ENCODE results near the gene CLSTN2.
A peak's percentile ranks its signal among the peaks of the same experiment; 100 is the strongest.

The CLSTN2 gene

DNA sequence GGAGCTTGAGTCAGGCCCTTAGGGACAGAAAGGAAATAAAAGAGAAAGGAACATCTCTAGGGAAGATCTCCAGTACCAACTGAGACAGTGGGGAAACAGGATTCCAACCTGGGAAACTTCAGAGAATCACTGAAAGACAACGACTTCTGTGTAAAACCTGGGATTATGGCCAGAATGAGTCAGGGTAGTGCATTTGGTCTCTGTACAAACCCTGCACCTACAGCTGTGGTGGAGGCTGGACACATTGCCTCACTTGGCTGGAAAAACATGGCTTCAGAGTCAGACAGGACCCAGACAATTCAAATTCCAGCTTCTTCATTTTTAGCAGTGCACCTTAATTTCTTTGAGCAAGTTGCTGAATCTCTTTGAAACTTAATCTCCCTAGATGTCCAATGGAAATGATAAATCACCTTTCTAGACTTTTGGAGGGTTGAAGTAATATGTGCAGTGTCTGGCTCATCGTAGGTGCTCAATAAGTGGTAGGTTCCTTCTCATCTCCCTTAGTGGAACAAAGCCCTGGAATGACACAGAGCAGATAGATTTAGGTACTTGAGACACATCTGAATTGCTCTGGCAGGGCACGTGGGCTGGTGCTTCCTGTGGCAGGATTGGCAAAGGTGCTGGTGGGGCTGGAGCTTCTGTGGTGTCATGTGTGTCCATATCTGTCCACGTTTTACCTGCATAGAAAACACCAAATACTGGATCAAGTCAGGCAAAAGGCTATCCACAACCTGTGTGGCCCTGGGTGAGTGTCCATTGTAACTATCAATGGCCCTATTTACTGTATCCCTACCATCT lies 6.1 kb upstream of the CLSTN2 start:
- no peak overlapping the region for H3K4me2 ChIP-seq (ENCODE audit: low read length)
- no peaks in the 10 kb centered on the region for H3K9me3 ChIP-seq (replicated peaks; ENCODE audit: low read length)
- no peak overlapping the region for H3K4me3 ChIP-seq (ENCODE audit: low read length)
- no peaks in the 10 kb centered on the region for H3K36me3 ChIP-seq (ENCODE audit: insufficient read depth, low read length)
- H3K4me1 ChIP-seq (ENCODE audit: control insufficient read depth, insufficient read depth, low read length), result no peaks in the 10 kb centered on the region
- H3K27me3 ChIP-seq (ENCODE audit: control insufficient read depth, insufficient read depth, low read length), result peaks cover 24% of the 10 kb centered on the region
- H3K9ac ChIP-seq (ENCODE audit: low read depth, low read length), result no peak overlapping the region

DNA sequence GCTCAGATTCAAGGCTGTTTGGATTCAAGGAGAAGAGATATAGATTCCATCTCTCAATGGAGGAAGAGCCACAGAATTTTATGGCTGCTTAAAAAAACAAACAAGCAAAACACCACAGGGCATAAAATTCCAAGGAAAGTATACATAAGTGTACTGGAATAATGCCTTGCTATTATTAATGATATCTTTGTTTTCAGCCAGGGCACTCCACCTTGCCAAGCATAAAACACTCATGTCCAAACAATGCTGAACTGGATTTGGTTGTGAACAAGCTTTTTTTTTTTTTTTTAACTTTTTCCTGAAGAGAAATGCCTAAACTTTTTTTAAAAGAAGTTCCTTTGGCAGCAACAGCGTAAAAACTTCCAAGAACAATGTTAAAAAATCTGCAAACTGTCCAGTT lies 4.8 kb upstream of the CLSTN2 start:
- Histone ChIP-seq H3K36me3 (ENCODE audit: insufficient read depth, low read length) (no peaks in the 10 kb centered on the region), H3K27me3 (ENCODE audit: control insufficient read depth, insufficient read depth, low read length) (peaks cover 35% of the 10 kb centered on the region), H3K4me2 (ENCODE audit: low read length) (no peak overlapping the region)

DNA sequence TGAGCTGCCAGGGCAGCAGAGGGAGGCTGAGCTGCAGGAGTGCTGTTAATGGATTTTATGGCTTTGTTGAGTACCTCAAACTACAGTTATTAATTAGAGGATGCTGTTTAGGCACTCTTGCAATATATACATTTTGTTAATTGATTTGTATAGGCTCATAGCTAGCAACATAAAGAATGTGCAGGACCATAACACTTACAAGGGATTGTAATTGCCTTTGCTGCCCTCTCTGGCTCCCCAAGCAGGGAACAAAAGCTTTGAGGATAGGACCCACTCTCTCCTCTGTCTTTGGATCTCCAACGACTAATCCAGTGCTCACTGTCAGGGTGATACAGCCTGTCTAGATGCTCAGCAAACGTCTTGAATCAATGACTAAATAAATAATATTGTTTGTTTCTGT lies 1.2 kb upstream of the CLSTN2 start:
- no peak overlapping the region for H3K4me3 ChIP-seq (ENCODE audit: low read length)
- H3K4me2 ChIP-seq (ENCODE audit: low read length), result no peak overlapping the region
- H3K9me3 ChIP-seq (replicated peaks; ENCODE audit: low read length), result no peaks in the 10 kb centered on the region
- H3K36me3 ChIP-seq (ENCODE audit: insufficient read depth, low read length), result no peaks in the 10 kb centered on the region
- peaks cover 6% of the 10 kb centered on the region for H3K4me1 ChIP-seq (ENCODE audit: control insufficient read depth, insufficient read depth, low read length)
- H3K9ac ChIP-seq (ENCODE audit: low read depth, low read length), result no peak overlapping the region
- peaks cover 51% of the 10 kb centered on the region for H3K27me3 ChIP-seq (ENCODE audit: control insufficient read depth, insufficient read depth, low read length)

More for the DNA sequence above, 4.8 kb upstream of the CLSTN2 start:
- no peak overlapping the region for H3K9ac ChIP-seq (ENCODE audit: low read depth, low read length)
- no peaks in the 10 kb centered on the region for H3K9me3 ChIP-seq (replicated peaks; ENCODE audit: low read length)
- no peak overlapping the region for H3K4me3 ChIP-seq (ENCODE audit: low read length)
- no peaks in the 10 kb centered on the region for H3K4me1 ChIP-seq (ENCODE audit: control insufficient read depth, insufficient read depth, low read length)

DNA sequence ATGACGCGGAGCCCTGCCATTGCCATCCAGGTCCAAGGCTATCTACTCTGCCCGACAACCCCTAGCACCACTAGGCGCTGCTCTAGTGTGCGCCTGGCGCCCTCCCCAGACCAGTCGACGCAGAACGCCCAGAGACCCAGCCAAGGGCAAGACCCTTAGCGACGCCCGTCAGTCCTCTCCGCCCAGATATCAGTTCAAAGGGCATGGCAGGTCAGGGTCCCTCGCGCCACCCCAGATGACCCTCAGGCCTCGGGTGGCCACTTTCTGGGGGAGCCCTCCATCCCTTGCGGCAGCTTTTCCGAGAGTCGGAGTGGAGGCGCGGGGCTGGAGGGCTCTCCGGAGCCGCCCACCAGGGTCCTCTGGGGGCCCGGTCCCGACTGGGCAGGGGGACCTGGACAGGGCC lies 371 bp upstream of the CLSTN2 start:
- no peaks in the 10 kb centered on the region for H3K36me3 ChIP-seq (ENCODE audit: insufficient read depth, low read length)
- no peaks in the 10 kb centered on the region for H3K9me3 ChIP-seq (replicated peaks; ENCODE audit: low read length)
- H3K27me3 ChIP-seq (ENCODE audit: control insufficient read depth, insufficient read depth, low read length), result peaks cover 52% of the 10 kb centered on the region
- no peak overlapping the region for H3K9ac ChIP-seq (ENCODE audit: low read depth, low read length)
- H3K4me3 ChIP-seq (ENCODE audit: low read length), result peak overlapping the region; percentile 68
- H3K4me1 ChIP-seq (ENCODE audit: control insufficient read depth, insufficient read depth, low read length), result peaks cover 6% of the 10 kb centered on the region
- peak overlapping the region; percentile 88 for H3K4me2 ChIP-seq (ENCODE audit: low read length)

DNA sequence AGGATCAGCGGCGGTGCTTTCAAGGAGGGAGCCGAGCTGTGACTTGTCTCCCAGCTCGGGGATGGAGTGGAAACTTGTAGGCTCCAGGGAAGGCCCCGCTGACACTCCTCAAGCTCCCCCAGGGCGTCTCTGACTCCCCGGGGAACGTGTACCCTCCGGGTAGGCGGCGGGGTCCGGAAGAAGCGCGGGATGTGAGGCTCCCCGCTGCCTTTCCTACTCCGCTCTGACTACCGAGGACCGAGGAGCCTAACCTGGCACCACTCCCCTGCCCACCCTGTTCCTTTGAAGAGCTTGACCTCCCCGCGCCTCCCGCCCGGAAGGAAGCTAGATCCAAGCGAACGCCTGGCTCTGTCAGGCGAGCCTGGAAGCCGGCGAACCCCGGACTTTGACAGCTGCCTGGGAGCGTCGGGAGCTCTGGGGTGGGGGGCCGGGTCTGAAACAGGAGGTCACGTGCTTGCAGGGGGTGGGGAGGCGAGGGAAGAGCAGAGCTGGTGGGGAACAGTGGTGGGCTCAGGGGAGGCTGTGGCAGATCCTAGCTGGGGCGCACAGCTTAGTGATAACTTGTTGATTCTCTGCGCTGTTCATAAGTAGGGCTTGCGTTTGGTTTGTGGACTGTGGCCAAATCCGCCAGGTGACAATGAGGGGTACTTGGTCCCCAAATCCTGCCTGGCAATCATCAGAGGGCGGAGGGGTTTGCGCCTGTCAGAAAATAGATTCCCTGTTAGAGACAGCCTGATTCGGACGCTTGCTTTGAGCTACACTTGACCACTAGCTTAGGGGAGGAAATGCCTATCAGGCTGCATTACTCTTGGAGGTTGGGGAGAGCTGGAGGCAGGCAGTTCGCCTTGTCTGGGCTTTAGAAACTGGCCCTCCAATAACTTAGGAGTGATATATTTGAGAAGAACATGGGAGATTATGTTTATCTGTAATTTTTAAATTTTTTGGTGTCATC lies 1.2 kb downstream of the CLSTN2 start:
- Histone ChIP-seq H3K4me2 (ENCODE audit: low read length) (peak overlapping the region; percentile 88), H3K4me1 (ENCODE audit: control insufficient read depth, insufficient read depth, low read length) (peaks cover 6% of the 10 kb centered on the region), H3K9me3 (replicated peaks; ENCODE audit: low read length) (no peaks in the 10 kb centered on the region), H3K36me3 (ENCODE audit: insufficient read depth, low read length) (no peaks in the 10 kb centered on the region), H3K27me3 (ENCODE audit: control insufficient read depth, insufficient read depth, low read length) (peaks cover 53% of the 10 kb centered on the region), H3K9ac (ENCODE audit: low read depth, low read length) (no peak overlapping the region), H3K4me3 (ENCODE audit: low read length) (peak overlapping the region; percentile 68)

DNA sequence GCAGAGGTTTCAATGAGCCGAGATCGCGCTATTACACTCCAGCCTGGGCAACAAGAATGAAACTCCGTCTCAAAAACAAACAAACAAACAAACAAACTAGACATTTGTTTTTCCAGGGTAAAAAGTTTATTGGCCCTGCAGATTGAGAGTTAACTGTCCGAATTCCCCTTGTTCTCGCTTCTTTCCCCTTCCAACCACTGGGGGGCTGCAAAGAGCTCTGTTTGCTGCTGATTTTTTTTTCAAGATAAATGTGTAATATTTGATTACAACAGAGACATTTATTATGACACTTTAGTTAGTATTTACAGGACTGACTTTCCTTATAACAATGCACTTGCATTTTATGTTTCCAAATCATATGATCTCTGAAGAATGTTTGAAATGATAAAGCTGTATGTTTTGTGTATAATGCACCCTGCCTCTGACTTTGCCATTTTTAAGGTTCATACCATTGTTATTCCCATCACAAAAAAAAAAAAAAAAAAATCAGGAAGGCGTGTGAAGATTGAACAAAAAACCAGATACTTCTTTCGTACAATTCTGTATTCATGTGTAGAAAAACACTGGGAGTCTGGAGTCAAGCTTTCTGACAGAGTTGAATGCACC lies 2.8 kb downstream of the CLSTN2 start:
- Histone ChIP-seq H3K4me2 (ENCODE audit: low read length) (no peak overlapping the region), H3K9ac (ENCODE audit: low read depth, low read length) (no peak overlapping the region), H3K36me3 (ENCODE audit: insufficient read depth, low read length) (no peaks in the 10 kb centered on the region), H3K4me3 (ENCODE audit: low read length) (no peak overlapping the region), H3K4me1 (ENCODE audit: control insufficient read depth, insufficient read depth, low read length) (peaks cover 6% of the 10 kb centered on the region), H3K9me3 (replicated peaks; ENCODE audit: low read length) (no peaks in the 10 kb centered on the region), H3K27me3 (ENCODE audit: control insufficient read depth, insufficient read depth, low read length) (peaks cover 45% of the 10 kb centered on the region)

DNA sequence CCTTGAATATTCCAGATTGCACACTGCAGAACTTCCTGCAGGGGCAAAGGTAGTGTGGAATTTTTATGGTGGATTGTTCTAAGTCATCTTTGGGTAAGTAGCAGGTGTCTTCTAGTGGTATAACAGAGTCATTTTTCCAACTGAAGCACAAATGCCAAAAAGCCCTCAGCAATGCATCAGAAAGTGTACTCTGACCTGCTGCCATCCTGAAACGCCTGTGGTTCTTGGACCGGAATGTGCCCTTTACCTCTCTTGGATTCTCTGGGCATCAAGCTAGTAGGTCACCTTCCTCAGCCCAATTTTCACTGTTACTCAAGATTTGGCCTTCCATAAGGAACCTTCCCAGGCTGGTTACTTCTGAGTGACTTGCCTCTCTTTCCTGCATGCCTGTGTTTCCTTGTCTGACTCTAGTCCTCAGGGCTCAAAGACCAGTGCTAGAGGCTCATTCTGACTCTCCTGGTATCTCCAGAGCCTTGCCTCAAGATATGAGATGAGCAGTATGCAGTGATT lies 4.8 kb downstream of the CLSTN2 start:
- no peaks in the 10 kb centered on the region for H3K36me3 ChIP-seq (ENCODE audit: insufficient read depth, low read length)
- H3K27me3 ChIP-seq (ENCODE audit: control insufficient read depth, insufficient read depth, low read length), result peaks cover 28% of the 10 kb centered on the region
- H3K9ac ChIP-seq (ENCODE audit: low read depth, low read length), result no peak overlapping the region

DNA sequence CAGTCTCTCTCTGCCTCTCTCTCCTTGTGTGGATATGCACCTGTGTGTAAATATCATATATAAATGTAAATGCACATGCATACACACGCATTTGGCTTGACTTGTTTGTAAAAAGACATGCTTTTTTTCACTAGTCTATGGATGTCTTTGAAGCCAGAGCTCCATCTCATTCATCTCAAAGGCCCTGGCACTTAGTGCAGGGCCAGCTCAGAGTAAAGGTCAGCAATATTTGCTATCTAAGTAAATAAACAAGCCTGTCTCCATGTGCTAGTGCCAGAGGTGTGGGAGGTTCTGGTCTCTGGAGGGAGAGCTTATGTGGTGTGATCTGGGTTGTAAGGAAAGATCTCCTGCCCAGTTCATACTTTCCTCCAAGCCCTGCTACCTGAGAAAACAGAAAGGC lies 5.6 kb downstream of the CLSTN2 start:
- H3K4me2 ChIP-seq (ENCODE audit: low read length), result no peak overlapping the region
- H3K4me3 ChIP-seq (ENCODE audit: low read length), result no peak overlapping the region
- H3K36me3 ChIP-seq (ENCODE audit: insufficient read depth, low read length), result no peaks in the 10 kb centered on the region
- peaks cover 4% of the 10 kb centered on the region for H3K4me1 ChIP-seq (ENCODE audit: control insufficient read depth, insufficient read depth, low read length)
- H3K9me3 ChIP-seq (replicated peaks; ENCODE audit: low read length), result no peaks in the 10 kb centered on the region
- H3K9ac ChIP-seq (ENCODE audit: low read depth, low read length), result no peak overlapping the region
- H3K27me3 ChIP-seq (ENCODE audit: control insufficient read depth, insufficient read depth, low read length), result peaks cover 21% of the 10 kb centered on the region

More for the DNA sequence above, 4.8 kb downstream of the CLSTN2 start:
- Histone ChIP-seq H3K9me3 (replicated peaks; ENCODE audit: low read length) (no peaks in the 10 kb centered on the region), H3K4me3 (ENCODE audit: low read length) (no peak overlapping the region), H3K4me1 (ENCODE audit: control insufficient read depth, insufficient read depth, low read length) (peaks cover 6% of the 10 kb centered on the region), H3K4me2 (ENCODE audit: low read length) (no peak overlapping the region)

DNA sequence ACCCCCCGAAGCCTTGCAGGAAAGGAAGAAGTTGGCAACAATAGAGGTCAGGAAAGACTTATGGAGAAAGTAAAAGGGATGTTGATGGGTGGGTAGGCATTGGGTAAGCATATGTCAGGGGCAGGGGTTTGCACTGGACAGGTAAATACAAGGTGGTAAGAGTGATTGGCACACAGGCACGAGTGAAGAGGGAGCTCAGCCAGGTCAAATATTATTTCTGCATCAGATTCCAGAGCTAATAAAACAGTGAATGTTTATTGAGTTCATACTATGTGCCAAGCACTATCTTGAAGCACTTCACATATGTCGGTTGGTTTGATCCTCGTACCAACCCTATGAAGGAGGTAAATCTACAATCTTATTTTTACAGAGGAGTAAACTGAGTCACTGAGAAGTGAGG lies 6.6 kb downstream of the CLSTN2 start:
- no peak overlapping the region for H3K4me2 ChIP-seq (ENCODE audit: low read length)
- peaks cover 12% of the 10 kb centered on the region for H3K27me3 ChIP-seq (ENCODE audit: control insufficient read depth, insufficient read depth, low read length)
- no peaks in the 10 kb centered on the region for H3K36me3 ChIP-seq (ENCODE audit: insufficient read depth, low read length)
- H3K4me3 ChIP-seq (ENCODE audit: low read length), result no peak overlapping the region
- no peak overlapping the region for H3K9ac ChIP-seq (ENCODE audit: low read depth, low read length)
- H3K9me3 ChIP-seq (replicated peaks; ENCODE audit: low read length), result no peaks in the 10 kb centered on the region
- H3K4me1 ChIP-seq (ENCODE audit: control insufficient read depth, insufficient read depth, low read length), result no peaks in the 10 kb centered on the region

DNA sequence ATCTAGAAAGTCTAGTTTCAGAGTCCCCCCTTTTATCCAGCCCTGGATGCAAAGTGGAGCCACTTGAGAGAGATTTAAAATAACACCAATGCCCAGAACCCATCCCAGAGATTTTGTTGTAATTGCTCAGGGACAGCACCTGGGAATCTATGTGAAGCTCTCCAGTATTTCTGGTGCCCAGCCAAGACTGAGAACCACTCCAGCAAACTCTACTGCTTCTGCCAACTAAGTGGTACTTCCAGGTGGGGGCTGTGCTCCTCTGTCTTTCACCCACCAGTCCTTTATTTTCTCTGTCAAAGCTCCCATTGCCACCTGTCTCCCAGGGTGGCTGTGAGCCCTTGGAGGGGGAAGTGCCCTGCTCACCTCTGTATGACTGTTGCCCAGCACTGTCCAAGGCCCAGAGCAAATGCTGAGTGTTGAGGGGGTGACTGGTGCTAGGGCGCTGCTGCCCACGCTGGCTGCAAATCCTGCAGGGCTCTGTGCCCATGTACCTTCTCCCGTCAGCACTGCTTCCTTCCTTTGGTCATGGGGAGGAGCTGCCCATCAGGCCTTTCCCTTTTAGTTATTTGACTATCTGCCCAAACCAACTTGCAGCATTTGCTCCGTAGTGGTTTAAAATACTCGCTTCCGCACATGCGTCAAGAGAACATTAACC lies 9.4 kb downstream of the CLSTN2 start:
- Histone ChIP-seq H3K9me3 (replicated peaks; ENCODE audit: low read length) (no peaks in the 10 kb centered on the region), H3K36me3 (ENCODE audit: insufficient read depth, low read length) (no peaks in the 10 kb centered on the region), H3K27me3 (ENCODE audit: control insufficient read depth, insufficient read depth, low read length) (peaks cover 8% of the 10 kb centered on the region), H3K4me1 (ENCODE audit: control insufficient read depth, insufficient read depth, low read length) (no peaks in the 10 kb centered on the region), H3K4me3 (ENCODE audit: low read length) (no peak overlapping the region), H3K9ac (ENCODE audit: low read depth, low read length) (no peak overlapping the region), H3K4me2 (ENCODE audit: low read length) (no peak overlapping the region)

DNA sequence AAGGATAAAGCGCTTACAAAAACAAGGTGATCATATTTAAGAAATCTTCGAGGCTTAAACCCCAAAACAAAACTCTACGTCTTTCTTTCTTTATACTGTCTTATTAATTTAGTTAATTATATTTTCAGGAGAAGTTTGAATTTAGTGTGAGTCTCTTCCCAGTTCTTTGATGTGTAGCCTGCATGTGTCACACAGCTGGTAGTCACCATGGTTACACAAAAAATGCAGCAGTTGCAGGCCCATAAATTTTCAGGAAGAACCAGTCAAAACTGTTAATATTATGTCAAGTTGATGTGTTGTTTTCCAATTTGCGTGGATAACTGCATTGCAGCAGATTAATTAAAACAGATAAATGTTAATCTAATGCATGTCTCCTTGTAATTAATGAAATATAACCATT lies 10.4 kb downstream of the CLSTN2 start:
- Histone ChIP-seq H3K9ac (ENCODE audit: low read depth, low read length) (no peak overlapping the region), H3K9me3 (replicated peaks; ENCODE audit: low read length) (no peaks in the 10 kb centered on the region), H3K4me1 (ENCODE audit: control insufficient read depth, insufficient read depth, low read length) (no peaks in the 10 kb centered on the region), H3K36me3 (ENCODE audit: insufficient read depth, low read length) (no peaks in the 10 kb centered on the region), H3K4me3 (ENCODE audit: low read length) (no peak overlapping the region), H3K4me2 (ENCODE audit: low read length) (no peak overlapping the region), H3K27me3 (ENCODE audit: control insufficient read depth, insufficient read depth, low read length) (peaks cover 3% of the 10 kb centered on the region)
